HEK293 (cell line): ENCODE data around the gene VPS9D1.
A peak's percentile ranks its signal among the peaks of the same experiment; 100 is the strongest.

ENCODE experiments used
- BCL11B ChIP-seq: fragments of 450-650 bp; formaldehyde crosslinking; IDR thresholded peaks from 2 replicates; pipeline ENCODE4 v1.5.1; 2016; ENCODE audit warnings: low read depth, missing biosample characterization, missing genetic modification characterization
- EGR2 ChIP-seq: fragments of 450-650 bp; formaldehyde crosslinking; IDR thresholded peaks from 2 replicates; pipeline ENCODE4 v1.5.1; 2016; ENCODE audit warnings: low read depth, missing biosample characterization, missing genetic modification characterization
- HIC1 ChIP-seq: fragments of 450-650 bp; formaldehyde crosslinking; IDR thresholded peaks from 2 replicates; pipeline ENCODE4 v1.5.1; 2016; ENCODE audit warnings: missing biosample characterization, missing genetic modification characterization
- HOXA7 ChIP-seq: sonication (generic); formaldehyde crosslinking; IDR thresholded peaks from 2 replicates; pipeline ENCODE4 v1.8.1; 2022; ENCODE audit warnings: missing genetic modification reagents, borderline replicate concordance
- HOXC10 ChIP-seq: sonication (generic); formaldehyde crosslinking; IDR thresholded peaks from 2 replicates; pipeline ENCODE4 v1.8.1; 2023; ENCODE audit warnings: mild to moderate bottlenecking, missing genetic modification reagents
- KLF7 ChIP-seq: fragments of 450-650 bp; formaldehyde crosslinking; IDR thresholded peaks from 2 replicates; pipeline ENCODE4 v1.5.1; 2016; ENCODE audit warnings: missing biosample characterization, missing genetic modification characterization, borderline replicate concordance
- OSR2 ChIP-seq: fragments of 450-650 bp; formaldehyde crosslinking; IDR thresholded peaks from 2 replicates; pipeline ENCODE4 v1.5.1; 2016; ENCODE audit warnings: missing biosample characterization, missing genetic modification characterization
- SCRT2 ChIP-seq: fragments of 450-650 bp; formaldehyde crosslinking; IDR thresholded peaks from 2 replicates; pipeline ENCODE4 v1.5.1; 2016; ENCODE audit warnings: missing biosample characterization, missing genetic modification characterization
- YY2 ChIP-seq: fragments of 450-650 bp; formaldehyde crosslinking; IDR thresholded peaks from 2 replicates; pipeline ENCODE4 v1.5.1; 2016; ENCODE audit warnings: missing biosample characterization, missing genetic modification characterization
- ZBTB20 ChIP-seq: fragments of 450-650 bp; formaldehyde crosslinking; IDR thresholded peaks from 2 replicates; pipeline ENCODE4 v1.5.1; 2016; ENCODE audit warnings: missing biosample characterization, missing genetic modification characterization
- ZFHX2 ChIP-seq: fragments of 450-650 bp; formaldehyde crosslinking; conservative IDR thresholded peaks from 2 replicates; pipeline ENCODE4 v1.5.1; 2016; ENCODE audit warnings: missing biosample characterization, missing genetic modification characterization
- ZIC2 ChIP-seq: fragments of 450-650 bp; formaldehyde crosslinking; IDR thresholded peaks from 2 replicates; pipeline ENCODE4 v1.5.1; 2016; ENCODE audit warnings: missing biosample characterization, missing genetic modification characterization
- ZNF23 ChIP-seq: fragments of 450-650 bp; formaldehyde crosslinking; IDR thresholded peaks from 2 replicates; pipeline ENCODE4 v1.5.1; 2016; ENCODE audit warnings: missing biosample characterization, missing genetic modification characterization, borderline replicate concordance
- ZNF311 ChIP-seq: fragments of 450-650 bp; formaldehyde crosslinking; IDR thresholded peaks from 2 replicates; pipeline ENCODE4 v1.5.1; 2017; ENCODE audit warnings: missing biosample characterization, missing genetic modification characterization, borderline replicate concordance
- ZNF404 ChIP-seq: fragments of 450-650 bp; formaldehyde crosslinking; IDR thresholded peaks from 2 replicates; pipeline ENCODE4 v1.5.1; 2017; ENCODE audit warnings: missing biosample characterization, missing genetic modification characterization
- ZNF423 ChIP-seq: fragments of 450-650 bp; formaldehyde crosslinking; IDR thresholded peaks from 2 replicates; pipeline ENCODE4 v1.5.1; 2016; ENCODE audit warnings: missing biosample characterization, missing genetic modification characterization
- ZNF610 ChIP-seq: fragments of 450-650 bp; formaldehyde crosslinking; IDR thresholded peaks from 2 replicates; pipeline ENCODE4 v1.5.1; 2016; ENCODE audit warnings: missing biosample characterization, missing genetic modification characterization, borderline replicate concordance
- ZNF654 ChIP-seq: fragments of 450-650 bp; formaldehyde crosslinking; IDR thresholded peaks from 2 replicates; pipeline ENCODE4 v1.5.1; 2016; ENCODE audit warnings: low read depth, missing biosample characterization, missing genetic modification characterization
- ZNF843 ChIP-seq: fragments of 450-650 bp; formaldehyde crosslinking; IDR thresholded peaks from 2 replicates; pipeline ENCODE4 v1.5.1; 2016; ENCODE audit warnings: missing biosample characterization, missing genetic modification characterization
- TF ChIP-seq, protein P1 (sequence below): fragments of 450-650 bp; formaldehyde crosslinking; IDR thresholded peaks from 2 replicates; pipeline ENCODE4 v1.5.1; 2016; ENCODE audit warnings: missing biosample characterization, missing genetic modification characterization
- TF ChIP-seq, protein P2 (sequence below): fragments of 450-650 bp; formaldehyde crosslinking; IDR thresholded peaks from 2 replicates; pipeline ENCODE4 v1.5.1; 2016; ENCODE audit warnings: missing biosample characterization, missing genetic modification characterization
- TF ChIP-seq, protein P3 (sequence below): fragments of 450-650 bp; formaldehyde crosslinking; IDR thresholded peaks from 2 replicates; pipeline ENCODE4 v1.5.1; 2016; ENCODE audit warnings: missing biosample characterization, missing genetic modification characterization
- TF ChIP-seq, protein P4 (sequence below): fragments of 450-650 bp; formaldehyde crosslinking; IDR thresholded peaks from 2 replicates; pipeline ENCODE4 v1.5.1; 2016; ENCODE audit warnings: missing biosample characterization, missing genetic modification characterization
- TF ChIP-seq, protein P5 (sequence below): fragments of 450-650 bp; formaldehyde crosslinking; IDR thresholded peaks from 2 replicates; pipeline ENCODE4 v1.5.1; 2017; ENCODE audit warnings: missing biosample characterization, missing genetic modification characterization

Gene VPS9D1

GRCh38 chr16:89700100-89700648 is 20.5 kb downstream of the VPS9D1 start (continued):
- TF ChIP-seq, protein P1, sequence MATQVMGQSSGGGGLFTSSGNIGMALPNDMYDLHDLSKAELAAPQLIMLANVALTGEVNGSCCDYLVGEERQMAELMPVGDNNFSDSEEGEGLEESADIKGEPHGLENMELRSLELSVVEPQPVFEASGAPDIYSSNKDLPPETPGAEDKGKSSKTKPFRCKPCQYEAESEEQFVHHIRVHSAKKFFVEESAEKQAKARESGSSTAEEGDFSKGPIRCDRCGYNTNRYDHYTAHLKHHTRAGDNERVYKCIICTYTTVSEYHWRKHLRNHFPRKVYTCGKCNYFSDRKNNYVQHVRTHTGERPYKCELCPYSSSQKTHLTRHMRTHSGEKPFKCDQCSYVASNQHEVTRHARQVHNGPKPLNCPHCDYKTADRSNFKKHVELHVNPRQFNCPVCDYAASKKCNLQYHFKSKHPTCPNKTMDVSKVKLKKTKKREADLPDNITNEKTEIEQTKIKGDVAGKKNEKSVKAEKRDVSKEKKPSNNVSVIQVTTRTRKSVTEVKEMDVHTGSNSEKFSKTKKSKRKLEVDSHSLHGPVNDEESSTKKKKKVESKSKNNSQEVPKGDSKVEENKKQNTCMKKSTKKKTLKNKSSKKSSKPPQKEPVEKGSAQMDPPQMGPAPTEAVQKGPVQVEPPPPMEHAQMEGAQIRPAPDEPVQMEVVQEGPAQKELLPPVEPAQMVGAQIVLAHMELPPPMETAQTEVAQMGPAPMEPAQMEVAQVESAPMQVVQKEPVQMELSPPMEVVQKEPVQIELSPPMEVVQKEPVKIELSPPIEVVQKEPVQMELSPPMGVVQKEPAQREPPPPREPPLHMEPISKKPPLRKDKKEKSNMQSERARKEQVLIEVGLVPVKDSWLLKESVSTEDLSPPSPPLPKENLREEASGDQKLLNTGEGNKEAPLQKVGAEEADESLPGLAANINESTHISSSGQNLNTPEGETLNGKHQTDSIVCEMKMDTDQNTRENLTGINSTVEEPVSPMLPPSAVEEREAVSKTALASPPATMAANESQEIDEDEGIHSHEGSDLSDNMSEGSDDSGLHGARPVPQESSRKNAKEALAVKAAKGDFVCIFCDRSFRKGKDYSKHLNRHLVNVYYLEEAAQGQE (tag by site-specific recombination): no peak
- TF ChIP-seq, protein P2, sequence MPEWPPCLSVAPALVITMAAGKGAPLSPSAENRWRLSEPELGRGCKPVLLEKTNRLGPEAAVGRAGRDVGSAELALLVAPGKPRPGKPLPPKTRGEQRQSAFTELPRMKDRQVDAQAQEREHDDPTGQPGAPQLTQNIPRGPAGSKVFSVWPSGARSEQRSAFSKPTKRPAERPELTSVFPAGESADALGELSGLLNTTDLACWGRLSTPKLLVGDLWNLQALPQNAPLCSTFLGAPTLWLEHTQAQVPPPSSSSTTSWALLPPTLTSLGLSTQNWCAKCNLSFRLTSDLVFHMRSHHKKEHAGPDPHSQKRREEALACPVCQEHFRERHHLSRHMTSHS: no peak
- no peak for TF ChIP-seq HOXC10
- TF ChIP-seq, protein P3, sequence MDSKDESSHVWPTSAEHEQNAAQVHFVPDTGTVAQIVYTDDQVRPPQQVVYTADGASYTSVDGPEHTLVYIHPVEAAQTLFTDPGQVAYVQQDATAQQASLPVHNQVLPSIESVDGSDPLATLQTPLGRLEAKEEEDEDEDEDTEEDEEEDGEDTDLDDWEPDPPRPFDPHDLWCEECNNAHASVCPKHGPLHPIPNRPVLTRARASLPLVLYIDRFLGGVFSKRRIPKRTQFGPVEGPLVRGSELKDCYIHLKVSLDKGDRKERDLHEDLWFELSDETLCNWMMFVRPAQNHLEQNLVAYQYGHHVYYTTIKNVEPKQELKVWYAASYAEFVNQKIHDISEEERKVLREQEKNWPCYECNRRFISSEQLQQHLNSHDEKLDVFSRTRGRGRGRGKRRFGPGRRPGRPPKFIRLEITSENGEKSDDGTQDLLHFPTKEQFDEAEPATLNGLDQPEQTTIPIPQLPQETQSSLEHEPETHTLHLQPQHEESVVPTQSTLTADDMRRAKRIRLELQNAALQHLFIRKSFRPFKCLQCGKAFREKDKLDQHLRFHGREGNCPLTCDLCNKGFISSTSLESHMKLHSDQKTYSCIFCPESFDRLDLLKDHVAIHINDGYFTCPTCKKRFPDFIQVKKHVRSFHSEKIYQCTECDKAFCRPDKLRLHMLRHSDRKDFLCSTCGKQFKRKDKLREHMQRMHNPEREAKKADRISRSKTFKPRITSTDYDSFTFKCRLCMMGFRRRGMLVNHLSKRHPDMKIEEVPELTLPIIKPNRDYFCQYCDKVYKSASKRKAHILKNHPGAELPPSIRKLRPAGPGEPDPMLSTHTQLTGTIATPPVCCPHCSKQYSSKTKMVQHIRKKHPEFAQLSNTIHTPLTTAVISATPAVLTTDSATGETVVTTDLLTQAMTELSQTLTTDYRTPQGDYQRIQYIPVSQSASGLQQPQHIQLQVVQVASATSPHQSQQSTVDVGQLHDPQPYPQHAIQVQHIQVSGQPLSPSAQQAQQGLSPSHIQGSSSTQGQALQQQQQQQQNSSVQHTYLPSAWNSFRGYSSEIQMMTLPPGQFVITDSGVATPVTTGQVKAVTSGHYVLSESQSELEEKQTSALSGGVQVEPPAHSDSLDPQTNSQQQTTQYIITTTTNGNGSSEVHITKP: peak; percentile 44
- no peak for TF ChIP-seq ZNF23 (tag by site-specific recombination)
- peak; percentile 40; the same call in 1 of the 2 replicates for TF ChIP-seq KLF7 (tag by site-specific recombination)
- TF ChIP-seq ZNF311 (tag by site-specific recombination): no peak
- TF ChIP-seq YY2 (tag by site-specific recombination): no peak
- TF ChIP-seq, protein P4, sequence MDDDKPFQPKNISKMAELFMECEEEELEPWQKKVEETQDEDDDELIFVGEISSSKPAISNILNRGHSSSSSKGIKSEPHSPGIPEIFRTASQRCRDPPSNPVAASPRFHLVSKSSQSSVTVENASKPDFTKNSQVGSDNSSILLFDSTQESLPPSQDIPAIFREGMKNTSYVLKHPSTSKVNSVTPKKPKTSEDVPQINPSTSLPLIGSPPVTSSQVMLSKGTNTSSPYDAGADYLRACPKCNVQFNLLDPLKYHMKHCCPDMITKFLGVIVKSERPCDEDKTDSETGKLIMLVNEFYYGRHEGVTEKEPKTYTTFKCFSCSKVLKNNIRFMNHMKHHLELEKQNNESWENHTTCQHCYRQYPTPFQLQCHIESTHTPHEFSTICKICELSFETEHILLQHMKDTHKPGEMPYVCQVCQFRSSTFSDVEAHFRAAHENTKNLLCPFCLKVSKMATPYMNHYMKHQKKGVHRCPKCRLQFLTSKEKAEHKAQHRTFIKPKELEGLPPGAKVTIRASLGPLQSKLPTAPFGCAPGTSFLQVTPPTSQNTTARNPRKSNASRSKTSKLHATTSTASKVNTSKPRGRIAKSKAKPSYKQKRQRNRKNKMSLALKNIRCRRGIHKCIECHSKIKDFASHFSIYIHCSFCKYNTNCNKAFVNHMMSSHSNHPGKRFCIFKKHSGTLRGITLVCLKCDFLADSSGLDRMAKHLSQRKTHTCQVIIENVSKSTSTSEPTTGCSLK: no peak
- TF ChIP-seq SCRT2 (tag by site-specific recombination): peak; percentile 61
- peak; percentile 97 for TF ChIP-seq ZFHX2 (tag by site-specific recombination)
- peak; percentile 15; the same call in 1 of the 2 replicates for TF ChIP-seq ZNF610 (tag by site-specific recombination)
- no peak for TF ChIP-seq ZNF404 (tag by site-specific recombination)
- TF ChIP-seq HOXA7 (CRISPR knock-in tag): no peak
- TF ChIP-seq ZIC2 (tag by site-specific recombination): peak; percentile 71
- peak; percentile 87 for TF ChIP-seq HIC1
- TF ChIP-seq ZBTB20 (tag by site-specific recombination): no peak
- TF ChIP-seq ZNF423 (tag by site-specific recombination): 0 out of 2 replicates have a peak, but pooled peaks have one; percentile 43
- TF ChIP-seq BCL11B (tag by site-specific recombination): peak; percentile 61; the same call in 1 of the 2 replicates
- TF ChIP-seq, protein P5, sequence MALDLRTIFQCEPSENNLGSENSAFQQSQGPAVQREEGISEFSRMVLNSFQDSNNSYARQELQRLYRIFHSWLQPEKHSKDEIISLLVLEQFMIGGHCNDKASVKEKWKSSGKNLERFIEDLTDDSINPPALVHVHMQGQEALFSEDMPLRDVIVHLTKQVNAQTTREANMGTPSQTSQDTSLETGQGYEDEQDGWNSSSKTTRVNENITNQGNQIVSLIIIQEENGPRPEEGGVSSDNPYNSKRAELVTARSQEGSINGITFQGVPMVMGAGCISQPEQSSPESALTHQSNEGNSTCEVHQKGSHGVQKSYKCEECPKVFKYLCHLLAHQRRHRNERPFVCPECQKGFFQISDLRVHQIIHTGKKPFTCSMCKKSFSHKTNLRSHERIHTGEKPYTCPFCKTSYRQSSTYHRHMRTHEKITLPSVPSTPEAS (tag by site-specific recombination): no peak
- peak; percentile 24 for TF ChIP-seq ZNF654
- TF ChIP-seq ZNF843 (tag by site-specific recombination): peak; percentile 79
- TF ChIP-seq EGR2 (tag by site-specific recombination): peak; percentile 91
- TF ChIP-seq OSR2: peak; percentile 96
